ENCODE measurements around the gene ZNF592.

- no peak for TF ChIP-seq POLR2A (IDR thresholded peaks at IDR 0.05)
- TF ChIP-seq, protein P1, sequence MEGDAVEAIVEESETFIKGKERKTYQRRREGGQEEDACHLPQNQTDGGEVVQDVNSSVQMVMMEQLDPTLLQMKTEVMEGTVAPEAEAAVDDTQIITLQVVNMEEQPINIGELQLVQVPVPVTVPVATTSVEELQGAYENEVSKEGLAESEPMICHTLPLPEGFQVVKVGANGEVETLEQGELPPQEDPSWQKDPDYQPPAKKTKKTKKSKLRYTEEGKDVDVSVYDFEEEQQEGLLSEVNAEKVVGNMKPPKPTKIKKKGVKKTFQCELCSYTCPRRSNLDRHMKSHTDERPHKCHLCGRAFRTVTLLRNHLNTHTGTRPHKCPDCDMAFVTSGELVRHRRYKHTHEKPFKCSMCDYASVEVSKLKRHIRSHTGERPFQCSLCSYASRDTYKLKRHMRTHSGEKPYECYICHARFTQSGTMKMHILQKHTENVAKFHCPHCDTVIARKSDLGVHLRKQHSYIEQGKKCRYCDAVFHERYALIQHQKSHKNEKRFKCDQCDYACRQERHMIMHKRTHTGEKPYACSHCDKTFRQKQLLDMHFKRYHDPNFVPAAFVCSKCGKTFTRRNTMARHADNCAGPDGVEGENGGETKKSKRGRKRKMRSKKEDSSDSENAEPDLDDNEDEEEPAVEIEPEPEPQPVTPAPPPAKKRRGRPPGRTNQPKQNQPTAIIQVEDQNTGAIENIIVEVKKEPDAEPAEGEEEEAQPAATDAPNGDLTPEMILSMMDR (IDR thresholded peaks at IDR 0.05): no peak
Measured at GRCh38 chr15:84846269-84846668, 97.9 kb downstream of the ZNF592 start.
